WTC11 (cell line): ENCODE results near the gene DLX6.

ENCODE experiments used
- SP1 ChIP-seq: sonication (generic); formaldehyde crosslinking; conservative IDR thresholded peaks from 2 replicates; pipeline ENCODE4 v1.8.1; 2022; ENCODE audit warnings: missing genetic modification reagents
- TF ChIP-seq, protein P1 (sequence below): sonication (generic); formaldehyde crosslinking; IDR thresholded peaks from 2 replicates; pipeline ENCODE4 v1.8.1; 2022; ENCODE audit warnings: mild to moderate bottlenecking, moderate library complexity, missing genetic modification reagents
- TF ChIP-seq, protein P2 (sequence below): fragments of 200-600 bp; IDR thresholded peaks from 2 replicates; pipeline ENCODE4 v1.8.0; 2022; ENCODE audit warnings: antibody characterized with exemption

DNA sequence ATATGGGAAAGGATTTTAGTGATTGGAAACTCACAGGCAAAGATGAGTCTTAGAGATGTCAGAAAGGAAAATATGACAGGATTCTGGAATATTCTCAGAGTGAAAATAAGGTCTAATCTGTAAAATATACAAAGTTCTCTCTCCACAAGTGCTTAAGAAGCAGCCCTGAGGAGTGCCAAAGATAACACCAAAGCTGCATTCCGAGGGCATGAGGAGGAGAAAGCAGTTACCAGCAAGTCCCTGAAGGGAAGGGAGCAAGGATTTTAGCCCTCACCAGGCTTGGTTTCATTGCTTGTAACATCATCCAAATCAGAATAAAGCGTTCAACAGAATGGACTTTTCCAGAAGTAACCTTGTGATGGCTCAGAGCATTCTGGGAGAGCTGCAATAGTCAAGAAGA, 31.4 kb upstream of the DLX6 start:
- TF ChIP-seq, protein P1, sequence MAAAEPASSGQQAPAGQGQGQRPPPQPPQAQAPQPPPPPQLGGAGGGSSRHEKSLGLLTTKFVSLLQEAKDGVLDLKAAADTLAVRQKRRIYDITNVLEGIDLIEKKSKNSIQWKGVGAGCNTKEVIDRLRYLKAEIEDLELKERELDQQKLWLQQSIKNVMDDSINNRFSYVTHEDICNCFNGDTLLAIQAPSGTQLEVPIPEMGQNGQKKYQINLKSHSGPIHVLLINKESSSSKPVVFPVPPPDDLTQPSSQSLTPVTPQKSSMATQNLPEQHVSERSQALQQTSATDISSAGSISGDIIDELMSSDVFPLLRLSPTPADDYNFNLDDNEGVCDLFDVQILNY (CRISPR knock-in tag): no peak
- TF ChIP-seq, protein P2, sequence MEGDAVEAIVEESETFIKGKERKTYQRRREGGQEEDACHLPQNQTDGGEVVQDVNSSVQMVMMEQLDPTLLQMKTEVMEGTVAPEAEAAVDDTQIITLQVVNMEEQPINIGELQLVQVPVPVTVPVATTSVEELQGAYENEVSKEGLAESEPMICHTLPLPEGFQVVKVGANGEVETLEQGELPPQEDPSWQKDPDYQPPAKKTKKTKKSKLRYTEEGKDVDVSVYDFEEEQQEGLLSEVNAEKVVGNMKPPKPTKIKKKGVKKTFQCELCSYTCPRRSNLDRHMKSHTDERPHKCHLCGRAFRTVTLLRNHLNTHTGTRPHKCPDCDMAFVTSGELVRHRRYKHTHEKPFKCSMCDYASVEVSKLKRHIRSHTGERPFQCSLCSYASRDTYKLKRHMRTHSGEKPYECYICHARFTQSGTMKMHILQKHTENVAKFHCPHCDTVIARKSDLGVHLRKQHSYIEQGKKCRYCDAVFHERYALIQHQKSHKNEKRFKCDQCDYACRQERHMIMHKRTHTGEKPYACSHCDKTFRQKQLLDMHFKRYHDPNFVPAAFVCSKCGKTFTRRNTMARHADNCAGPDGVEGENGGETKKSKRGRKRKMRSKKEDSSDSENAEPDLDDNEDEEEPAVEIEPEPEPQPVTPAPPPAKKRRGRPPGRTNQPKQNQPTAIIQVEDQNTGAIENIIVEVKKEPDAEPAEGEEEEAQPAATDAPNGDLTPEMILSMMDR: no peak
- TF ChIP-seq SP1 (CRISPR knock-in tag): no peak
